Measurements from ENCODE around the gene SLC22A5.

The SLC22A5 gene

DNA sequence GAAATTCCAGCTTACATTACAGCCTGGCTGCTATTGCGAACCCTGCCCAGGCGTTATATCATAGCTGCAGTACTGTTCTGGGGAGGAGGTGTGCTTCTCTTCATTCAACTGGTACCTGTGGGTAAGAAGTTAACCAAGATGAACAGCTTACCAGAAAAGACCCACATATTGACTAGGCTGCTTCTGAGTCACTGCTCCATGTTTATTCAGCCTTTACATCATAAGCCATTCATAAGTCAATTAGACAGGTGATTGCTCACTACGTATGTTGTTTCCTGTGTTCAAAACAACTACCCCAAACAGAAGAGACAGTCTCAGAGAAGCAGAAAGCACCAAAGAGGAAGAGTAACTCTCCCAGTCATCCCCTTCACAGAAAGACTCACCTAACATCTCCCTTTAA lies 34.7 kb upstream of the SLC22A5 start:
- TF ChIP-seq, protein P1, sequence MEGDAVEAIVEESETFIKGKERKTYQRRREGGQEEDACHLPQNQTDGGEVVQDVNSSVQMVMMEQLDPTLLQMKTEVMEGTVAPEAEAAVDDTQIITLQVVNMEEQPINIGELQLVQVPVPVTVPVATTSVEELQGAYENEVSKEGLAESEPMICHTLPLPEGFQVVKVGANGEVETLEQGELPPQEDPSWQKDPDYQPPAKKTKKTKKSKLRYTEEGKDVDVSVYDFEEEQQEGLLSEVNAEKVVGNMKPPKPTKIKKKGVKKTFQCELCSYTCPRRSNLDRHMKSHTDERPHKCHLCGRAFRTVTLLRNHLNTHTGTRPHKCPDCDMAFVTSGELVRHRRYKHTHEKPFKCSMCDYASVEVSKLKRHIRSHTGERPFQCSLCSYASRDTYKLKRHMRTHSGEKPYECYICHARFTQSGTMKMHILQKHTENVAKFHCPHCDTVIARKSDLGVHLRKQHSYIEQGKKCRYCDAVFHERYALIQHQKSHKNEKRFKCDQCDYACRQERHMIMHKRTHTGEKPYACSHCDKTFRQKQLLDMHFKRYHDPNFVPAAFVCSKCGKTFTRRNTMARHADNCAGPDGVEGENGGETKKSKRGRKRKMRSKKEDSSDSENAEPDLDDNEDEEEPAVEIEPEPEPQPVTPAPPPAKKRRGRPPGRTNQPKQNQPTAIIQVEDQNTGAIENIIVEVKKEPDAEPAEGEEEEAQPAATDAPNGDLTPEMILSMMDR (IDR thresholded peaks at IDR 0.05), result no peak

DNA sequence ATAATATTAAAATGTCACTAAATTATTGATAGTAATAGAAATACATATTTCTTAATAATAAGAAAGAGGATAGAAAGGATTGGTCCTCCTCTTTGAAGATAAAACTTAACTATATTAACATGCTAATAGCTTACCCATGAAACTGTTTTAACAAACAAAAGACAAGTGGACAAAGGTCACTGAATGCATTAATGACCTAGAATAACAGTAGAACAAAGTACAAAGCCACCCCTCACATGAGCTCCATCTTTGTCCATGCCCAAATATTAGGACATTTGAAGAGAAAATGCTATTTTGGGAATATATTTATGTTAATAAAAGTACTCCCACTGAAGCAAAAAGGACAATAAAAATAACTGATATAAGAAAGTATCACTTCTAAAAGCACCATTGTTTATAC lies 34.1 kb upstream of the SLC22A5 start:
- TF ChIP-seq, protein P1 (IDR thresholded peaks at IDR 0.05), result no peak

DNA sequence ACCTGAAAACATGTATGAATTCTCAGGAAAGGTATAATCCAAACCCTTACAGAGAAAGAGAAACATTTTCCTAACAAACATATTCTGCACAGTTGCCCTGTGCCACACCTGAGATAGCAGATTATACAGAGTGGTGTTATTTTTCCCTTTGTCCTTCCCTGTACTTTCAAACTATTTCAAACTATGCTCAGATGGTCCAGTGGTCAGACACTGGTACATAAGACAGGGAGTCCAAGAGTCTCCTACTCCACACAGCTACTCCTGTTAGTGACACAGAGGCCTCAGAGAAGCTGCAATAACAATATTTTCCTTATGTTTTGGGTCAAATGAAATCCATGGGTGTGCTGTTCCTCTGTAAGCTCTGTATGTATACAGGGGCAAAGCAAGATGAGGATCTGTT lies 30.0 kb upstream of the SLC22A5 start:
- TF ChIP-seq, protein P1 (IDR thresholded peaks at IDR 0.05), result no peak

DNA sequence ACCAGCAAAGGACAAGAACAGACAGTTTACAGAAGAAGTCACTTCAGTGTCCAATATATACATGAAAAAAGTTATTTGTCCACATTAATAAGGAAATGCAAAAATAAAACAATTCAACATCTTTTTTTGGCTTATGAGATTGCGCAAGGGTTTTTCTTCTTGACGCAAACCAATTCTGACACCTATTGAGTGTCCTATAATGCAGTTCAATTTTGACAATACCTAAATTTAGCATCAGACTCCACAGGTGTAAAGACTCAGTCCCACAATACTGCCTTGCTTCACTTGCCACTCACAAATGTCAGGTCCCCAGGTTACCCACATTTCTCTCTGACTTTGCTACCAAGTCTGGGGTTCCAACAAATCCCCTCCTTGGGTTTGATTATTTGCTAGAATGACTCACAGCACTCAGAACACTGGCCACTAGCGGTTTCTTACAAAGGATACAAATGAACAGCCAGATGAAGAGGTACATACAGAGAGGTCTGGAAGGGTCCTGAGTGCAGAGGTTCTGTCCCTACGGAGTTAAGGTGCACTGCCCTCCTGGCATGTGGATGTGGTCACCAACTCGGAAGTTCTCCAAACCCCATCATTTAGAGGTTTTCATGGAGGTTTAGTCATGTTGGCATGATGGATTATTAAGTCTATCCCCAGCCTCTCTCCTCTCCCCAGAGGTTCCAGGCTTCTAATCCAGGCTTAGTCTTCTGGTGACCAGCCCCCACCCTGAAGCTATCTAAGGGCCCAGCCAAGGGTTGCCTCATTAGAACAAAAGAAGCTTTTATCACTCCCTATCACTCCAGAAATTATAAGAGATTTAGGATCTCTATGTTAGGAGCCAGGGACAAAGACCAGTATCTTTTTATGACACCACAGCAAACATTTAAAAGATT lies 27.0 kb upstream of the SLC22A5 start:
- TF ChIP-seq, protein P1 (IDR thresholded peaks at IDR 0.05), result no peak

DNA sequence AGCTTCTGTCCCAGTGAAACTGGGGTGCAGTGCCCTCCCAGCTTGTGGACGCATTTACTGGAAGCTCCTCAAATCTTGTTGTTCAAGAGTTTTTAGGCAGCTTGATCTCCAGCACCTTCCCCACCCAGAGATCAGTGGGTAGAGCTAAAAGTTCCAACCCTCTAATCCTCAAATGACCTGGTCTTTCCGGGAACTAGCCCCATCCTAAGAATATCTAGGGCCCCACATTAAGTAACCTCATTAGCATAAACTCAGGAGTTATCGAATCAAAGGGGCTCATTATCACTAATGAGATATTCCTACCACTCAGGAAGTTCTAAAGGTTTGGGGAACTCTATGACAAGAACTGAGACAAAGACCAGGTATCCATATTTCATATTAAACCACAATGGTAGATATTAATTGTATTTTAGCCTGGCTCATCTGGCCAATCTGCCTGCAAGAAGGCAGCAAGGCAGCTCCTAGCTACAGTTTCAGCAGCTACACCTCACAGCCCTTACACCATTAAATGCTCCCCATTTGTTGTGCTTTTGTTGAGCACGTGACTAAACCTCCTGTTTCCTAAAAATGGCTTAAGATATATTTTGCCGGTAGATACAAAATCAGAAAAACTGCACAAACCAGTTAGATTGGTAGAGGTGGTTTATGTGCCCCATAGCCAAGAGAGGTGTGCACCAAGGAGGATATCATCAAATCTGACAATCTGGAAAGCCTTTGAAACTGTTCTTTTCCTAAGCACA lies 24.6 kb upstream of the SLC22A5 start:
- TF ChIP-seq, protein P1 (IDR thresholded peaks at IDR 0.05), result no peak

DNA sequence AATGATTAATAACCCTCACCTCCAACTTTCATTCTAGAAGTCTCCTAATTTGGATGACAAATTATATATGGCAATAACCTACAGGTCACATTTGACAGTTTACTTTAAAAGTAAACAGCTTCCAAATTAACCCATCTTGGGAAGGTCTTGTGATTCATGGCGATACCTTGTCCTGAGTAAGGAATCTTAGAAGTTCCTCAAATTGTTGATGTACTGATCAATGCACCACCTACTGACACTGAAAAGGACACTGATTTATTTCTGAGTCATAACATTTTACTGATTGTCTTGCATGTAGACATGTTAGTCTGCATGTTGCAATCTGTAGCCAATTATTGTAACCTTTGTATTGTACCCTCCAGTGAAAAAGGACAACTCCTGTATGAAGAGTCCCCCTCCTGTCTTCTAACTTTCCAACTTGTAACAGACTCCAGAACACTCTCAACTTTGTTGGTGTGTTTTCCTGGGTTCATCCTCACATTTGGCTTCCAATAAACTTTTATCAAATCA lies 16.0 kb upstream of the SLC22A5 start:
- TF ChIP-seq, protein P1 (IDR thresholded peaks at IDR 0.05), result no peak

DNA sequence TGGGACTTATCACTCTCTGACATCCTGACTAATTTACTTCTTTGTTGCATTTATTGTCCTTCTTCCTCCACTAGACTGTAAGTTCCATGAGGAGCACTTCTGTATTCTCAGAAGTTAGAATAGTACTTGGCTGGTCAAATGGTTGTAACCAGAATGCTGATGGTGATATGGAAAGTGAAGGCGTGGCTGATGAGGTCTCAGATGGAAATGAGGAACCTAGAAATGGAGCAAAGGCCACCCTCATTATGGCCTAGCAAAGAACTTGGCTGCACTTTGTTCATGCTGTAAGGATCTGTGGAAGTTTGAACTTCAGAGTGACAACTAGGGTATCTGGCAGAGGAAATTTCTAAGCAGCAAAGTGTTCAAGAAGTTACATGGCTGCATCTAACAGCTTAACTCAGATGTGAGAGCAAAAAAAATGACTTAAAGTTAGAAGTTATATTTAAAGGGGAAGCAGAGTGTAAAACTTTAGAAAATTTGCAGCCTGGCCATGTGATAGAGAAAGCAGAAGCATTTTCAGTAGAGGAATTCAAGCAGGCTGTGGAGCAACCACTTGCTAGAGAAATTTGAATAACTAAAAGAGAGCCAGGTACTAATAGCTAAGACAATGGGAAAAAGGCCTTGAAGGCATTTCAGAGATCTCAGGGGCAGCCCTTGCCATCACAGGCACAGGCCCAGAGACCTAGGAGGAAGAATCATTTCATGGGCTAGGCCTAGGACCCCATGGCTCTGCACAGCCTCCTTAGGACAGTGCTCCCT lies 14.9 kb upstream of the SLC22A5 start:
- TF ChIP-seq, protein P1 (IDR thresholded peaks at IDR 0.05), result no peak
